Ishikawa (cell line): ENCODE results near the gene CNTF.

ENCODE experiments used
- CREB1 ChIP-seq: IDR thresholded peaks from 2 replicates; pipeline ENCODE4 v1.6.1; 2012; ENCODE audit warnings: low read depth
- TEAD4 ChIP-seq: IDR thresholded peaks from 2 replicates; pipeline ENCODE4 v1.6.1; 2012

DNA sequence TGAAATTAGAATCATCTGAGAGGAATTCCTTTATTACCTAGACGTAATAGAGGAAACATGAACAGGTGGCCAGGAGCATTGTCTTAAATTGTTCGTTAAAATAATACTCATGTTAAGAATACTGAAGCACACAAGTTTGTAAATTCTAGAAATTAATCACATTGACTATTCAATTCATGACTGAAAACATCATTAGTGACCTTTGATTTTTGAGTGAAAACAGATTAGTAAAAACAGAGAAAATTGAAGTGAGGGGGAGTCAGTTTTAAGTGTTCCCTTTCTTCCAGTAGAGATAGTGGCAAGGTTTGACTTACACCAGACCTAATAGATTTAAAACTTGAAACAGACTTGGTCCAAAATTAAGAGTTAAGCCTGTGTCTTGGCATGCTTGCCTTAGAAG lies 42.2 kb upstream of the CNTF start:
- no peak for TF ChIP-seq TEAD4
- TF ChIP-seq CREB1: no peak
